IMR-90 (cell line): Measurements from ENCODE around the gene TLK2. TPM values are rescaled to one million over a fixed set of nuclear protein-coding genes. Genes with fewer than 3 reads are reported as not detected.
"Not testable (repeated sequence)": the region's sequence is repeated elsewhere in the genome, so short reads cannot be mapped to it uniquely, and the experiment has no call there.

Experiments used
- ATAC-seq: fragments of 200-7000 bp; cut with Tn5 transposase; 2 replicates; pipeline ENCODE4 v1.9.1; 2020; ENCODE audit warnings: low read depth, mild to moderate bottlenecking, moderate library complexity
- BruUV-seq: library from RNA; stranded (reverse); fragments of 400-500 nt; replicated peaks from 2 replicates; lab custom pipeline; 2021; lab: Mats Ljungman, UMichigan
- CTCF ChIA-PET: fragments of 300-600 bp; formaldehyde crosslinking; extraction: SDS; loops from one replicate; lab custom pipeline; 2021; ENCODE audit warnings: antibody characterized with exemption; lab: Yijun Ruan, JAX
- POLR2A ChIA-PET: fragments of 300-600 bp; sonication (Branson Sonifier 250); formaldehyde crosslinking; loops from one replicate; lab custom pipeline; 2022; ENCODE audit warnings: antibody characterized with exemption; ENCODE audit not compliant: unreplicated experiment; lab: Charles Lee
- DNase-seq: peaks from one replicate; pipeline ENCODE4 v3.0.0; 2013
- H2AFZ ChIP-seq: replicated peaks from 2 replicates; pipeline ENCODE3; 2013; ENCODE audit warnings: low read length, mild to moderate bottlenecking; ENCODE audit not compliant: poor library complexity
- H2AK5ac ChIP-seq: 2 replicates; pipeline ENCODE4 v1.6.1; 2013; ENCODE audit warnings: low read depth, low read length, inconsistent platforms
- H2AK9ac ChIP-seq: replicated peaks from 2 replicates; pipeline ENCODE3; 2013; ENCODE audit warnings: mild to moderate bottlenecking, low read depth, low read length, moderate library complexity; ENCODE audit not compliant: poor library complexity
- H2BK120ac ChIP-seq: 2 replicates; pipeline ENCODE4 v1.6.1; 2013; ENCODE audit warnings: low read depth, low read length, inconsistent platforms
- H2BK15ac ChIP-seq: 3 replicates; pipeline ENCODE4 v1.6.1; 2013; ENCODE audit warnings: low read depth, low read length, inconsistent platforms
- H2BK20ac ChIP-seq: 2 replicates; pipeline ENCODE4 v1.6.1; 2013; ENCODE audit warnings: low read depth, mild to moderate bottlenecking, inconsistent platforms, low read length, moderate library complexity
- H2BK5ac ChIP-seq: 2 replicates; pipeline ENCODE4 v1.6.1; 2013; ENCODE audit warnings: mild to moderate bottlenecking, low read depth, low read length, inconsistent platforms; ENCODE audit not compliant: poor library complexity, severe bottlenecking
- H3K14ac ChIP-seq: replicated peaks from 2 replicates; pipeline ENCODE4 v1.6.1; 2013; ENCODE audit warnings: low read depth, low read length, inconsistent platforms
- H3K18ac ChIP-seq: 2 replicates; pipeline ENCODE4 v1.6.1; 2013; ENCODE audit warnings: low read depth, low read length, control low read depth
- H3K23ac ChIP-seq: 2 replicates; pipeline ENCODE4 v1.6.1; 2013; ENCODE audit warnings: low read depth, low read length, inconsistent platforms
- H3K27ac ChIP-seq: 2 replicates; pipeline ENCODE4 v1.5.1; 2013; ENCODE audit warnings: mild to moderate bottlenecking, control low read depth, low read length; ENCODE audit not compliant: insufficient read depth
- H3K27me3 ChIP-seq: 2 replicates; pipeline ENCODE4 v1.6.1; 2013; ENCODE audit warnings: low read length; ENCODE audit not compliant: control insufficient read depth, insufficient read depth
- H3K36me3 ChIP-seq: 2 replicates; pipeline ENCODE4 v1.6.1; 2013; ENCODE audit warnings: low read length, mixed read lengths; ENCODE audit not compliant: control insufficient read depth, insufficient read depth
- H3K4ac ChIP-seq: 2 replicates; pipeline ENCODE4 v1.6.1; 2013; ENCODE audit warnings: low read depth, low read length, inconsistent platforms
- H3K4me1 ChIP-seq: 2 replicates; pipeline ENCODE4 v1.6.1; 2013; ENCODE audit warnings: low read length, mixed read lengths; ENCODE audit not compliant: control insufficient read depth, insufficient read depth
- H3K4me2 ChIP-seq: 2 replicates; pipeline ENCODE4 v1.6.1; 2013; ENCODE audit warnings: low read depth, mild to moderate bottlenecking, control low read depth, low read length, moderate library complexity
- H3K4me3 ChIP-seq: 2 replicates; pipeline ENCODE4 v1.5.1; 2013; ENCODE audit warnings: low read depth, mild to moderate bottlenecking, control low read depth, low read length, moderate library complexity; ENCODE audit not compliant: insufficient read depth
- H3K56ac ChIP-seq: 2 replicates; pipeline ENCODE4 v1.6.1; 2013; ENCODE audit warnings: low read length, inconsistent platforms; ENCODE audit not compliant: insufficient read depth; ENCODE audit errors: extremely low read depth
- H3K79me1 ChIP-seq, 2 experiments: 2 replicates each; pipeline ENCODE4 v1.6.1; 2013; ENCODE audit warnings: low read length in 2 of 2, inconsistent platforms in 1 of 2, low read depth in 1 of 2
- H3K9ac ChIP-seq: 2 replicates; pipeline ENCODE4 v1.6.1; 2013; ENCODE audit warnings: low read depth, low read length, control low read depth
- H3K9me1 ChIP-seq: 2 replicates; pipeline ENCODE4 v1.6.1; 2013; ENCODE audit warnings: low read length, inconsistent platforms; ENCODE audit not compliant: insufficient read depth
- H3K9me3 ChIP-seq: 2 replicates; pipeline ENCODE4 v1.6.1; 2013; ENCODE audit warnings: low read length; ENCODE audit not compliant: control insufficient read depth, insufficient read depth
- H4K20me1 ChIP-seq: 2 replicates; pipeline ENCODE4 v1.6.1; 2013; ENCODE audit warnings: low read length, inconsistent platforms; ENCODE audit not compliant: insufficient read depth
- H4K5ac ChIP-seq: 2 replicates; pipeline ENCODE4 v1.6.1; 2013; ENCODE audit warnings: mild to moderate bottlenecking, low read depth, low read length, control low read depth
- H4K8ac ChIP-seq, 2 experiments: 2 replicates each; pipeline ENCODE4 v1.6.1; 2013; ENCODE audit warnings: low read depth in 2 of 2, low read length in 2 of 2, control low read depth in 1 of 2, inconsistent platforms in 1 of 2
- H4K91ac ChIP-seq: 2 replicates; pipeline ENCODE4 v1.6.1; 2013; ENCODE audit warnings: low read depth, low read length, inconsistent platforms; ENCODE audit not compliant: insufficient read depth
- RAD21 ChIP-seq: IDR thresholded peaks from 2 replicates; pipeline ENCODE4 v1.6.1; 2012; ENCODE audit warnings: low read length, improper control_type of control experiment
- WGBS, 2 experiments: methylation state at CpG; one replicate each; pipeline versions ENCODE4 v1.1.5 to v1.1.7; 2013; ENCODE audit warnings: missing lambda C conversion rate in 2 of 2; ENCODE audit not compliant: insufficient read length in 1 of 2; ENCODE audit errors: extremely low coverage in 2 of 2; 5-methylcytosine and 5-hydroxymethylcytosine counted together
- dilution Hi-C: fragments of 300-500 bp; cut with HindIII; formaldehyde crosslinking; loops from one replicate; pipeline ENCODE4 v1.14.3; 2018; ENCODE audit warnings: low sequenced_read_pairs; ENCODE audit not compliant: unreplicated experiment
- in situ Hi-C: fragments of 300-500 bp; cut with MboI; formaldehyde crosslinking; loops from 3 replicates; pipeline ENCODE4 v1.14.3; 2019; ENCODE audit warnings: low sequenced_read_pairs, inconsistent platforms, mixed read lengths
- intact Hi-C: fragments of 100-400 bp; cut with micrococcal nuclease; formaldehyde crosslinking; loops from 2 replicates; pipeline ENCODE4 v1.10.0; 2022
- polyA plus RNA-seq, 3 experiments: library from polyadenylated mRNA; depleted of rRNA; stranded (reverse); fragments of >200 nt; gene quantifications; 2 replicates each; pipeline ENCODE4 v1.2.3, GENCODE V29; 2012; ENCODE audit warnings: low replicate concordance in 1 of 3
- total RNA-seq: library from RNA; depleted of rRNA; stranded (reverse); fragments of >200 nt; gene quantifications from 2 replicates; pipeline ENCODE4 v1.2.3, GENCODE V29; 2012
- TF ChIP-seq, protein P1 (sequence below): conservative IDR thresholded peaks from 2 replicates; pipeline ENCODE4 v1.5.1; 2012; ENCODE audit warnings: mild to moderate bottlenecking, low read depth, low read length, improper control_type of control experiment

The TLK2 gene
- total and polyA plus RNA-seq, 2 of the 4 experiments (the other 2 are of a cell fraction), result 35.7 to 39.4 TPM

- BruUV-seq, H2BK20ac ChIP-seq, H3K23ac ChIP-seq, H3K4ac ChIP-seq, H3K9me3 ChIP-seq, H4K91ac ChIP-seq, in situ Hi-C loops, H2AFZ ChIP-seq, H3K56ac ChIP-seq, H3K4me1 ChIP-seq, H3K9me1 ChIP-seq, dilution Hi-C loops, POLR2A ChIA-PET, H3K18ac ChIP-seq, H2AK9ac ChIP-seq, H3K27me3 ChIP-seq, H2BK120ac ChIP-seq, H3K36me3 ChIP-seq, H4K20me1 ChIP-seq, H2BK15ac ChIP-seq, H3K27ac ChIP-seq: not testable (repeated sequence)
- Histone ChIP-seq H3K4me3 (peak overlapping the region; percentile 53; the same call in 1 of the 2 replicates), H4K8ac (peak overlapping the region in 1 of 2 experiments; percentile 34; a peak in 2 of 4 replicates), H2BK5ac (peak overlapping the region; percentile 15), H3K9ac (peak overlapping the region; percentile 6; the same call in 1 of the 2 replicates), H3K14ac (0 out of 2 replicates have a peak overlapping the region, but pooled peaks have one; percentile 6), H4K5ac (peak overlapping the region; percentile 78; the same call in 1 of the 2 replicates), H2AK5ac (0 out of 2 replicates have a peak overlapping the region, but pooled peaks have one; percentile 3), H3K4me2 (peak overlapping the region; percentile 100), H3K79me1 (peaks cover 9 to 38% of the 10 kb centered on the region in 2 experiments)
- no CpG with 5 or more reads among the region's 4 CpGs for WGBS, 2 experiments
- ATAC-seq, result peak; percentile 88
- peak; percentile 39; the same call in 1 of the 2 replicates for TF ChIP-seq RAD21
- TF ChIP-seq, protein P1, sequence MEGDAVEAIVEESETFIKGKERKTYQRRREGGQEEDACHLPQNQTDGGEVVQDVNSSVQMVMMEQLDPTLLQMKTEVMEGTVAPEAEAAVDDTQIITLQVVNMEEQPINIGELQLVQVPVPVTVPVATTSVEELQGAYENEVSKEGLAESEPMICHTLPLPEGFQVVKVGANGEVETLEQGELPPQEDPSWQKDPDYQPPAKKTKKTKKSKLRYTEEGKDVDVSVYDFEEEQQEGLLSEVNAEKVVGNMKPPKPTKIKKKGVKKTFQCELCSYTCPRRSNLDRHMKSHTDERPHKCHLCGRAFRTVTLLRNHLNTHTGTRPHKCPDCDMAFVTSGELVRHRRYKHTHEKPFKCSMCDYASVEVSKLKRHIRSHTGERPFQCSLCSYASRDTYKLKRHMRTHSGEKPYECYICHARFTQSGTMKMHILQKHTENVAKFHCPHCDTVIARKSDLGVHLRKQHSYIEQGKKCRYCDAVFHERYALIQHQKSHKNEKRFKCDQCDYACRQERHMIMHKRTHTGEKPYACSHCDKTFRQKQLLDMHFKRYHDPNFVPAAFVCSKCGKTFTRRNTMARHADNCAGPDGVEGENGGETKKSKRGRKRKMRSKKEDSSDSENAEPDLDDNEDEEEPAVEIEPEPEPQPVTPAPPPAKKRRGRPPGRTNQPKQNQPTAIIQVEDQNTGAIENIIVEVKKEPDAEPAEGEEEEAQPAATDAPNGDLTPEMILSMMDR, result peak; percentile 30; the same call in 1 of the 2 replicates
- peak; percentile 28 for DNase-seq
- CTCF ChIA-PET, result interaction anchor here (0.6 to 0.7 kb wide), 3 partner anchors 32 to 451 kb away, joined by 4 to 6 read pairs (median 4); no protein-coding TSS in a partner anchor
- intact Hi-C loops, result loop anchor here (5.0 to 10.0 kb wide), 3 partner anchors 102 to 852 kb away; partner anchors contain the start of gene TANC2
These were observed 74.4 kb downstream of the TLK2 start for GRCh38 chr17:62552851-62553659.

DNA sequence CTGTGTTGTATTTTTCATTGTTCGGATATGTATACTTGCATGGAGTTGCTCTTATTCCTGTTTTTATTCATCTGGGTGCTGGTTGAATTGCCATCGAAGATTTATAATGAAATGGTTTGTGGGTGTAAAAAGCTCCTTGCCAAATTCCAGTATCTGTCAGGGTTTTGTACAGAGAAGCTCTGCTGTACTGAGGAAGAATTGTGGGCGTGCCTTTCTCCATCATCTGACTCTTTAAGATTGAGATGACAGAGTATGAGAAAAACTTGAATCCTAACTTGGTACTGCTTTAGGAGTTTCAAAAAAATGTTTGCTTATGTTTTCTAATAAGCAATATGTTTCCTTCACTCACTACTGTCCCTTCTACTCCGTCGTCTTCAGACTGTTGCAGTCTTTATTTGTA, 78.9 kb downstream of the TLK2 start:
- ATAC-seq, H2BK15ac ChIP-seq, H3K14ac ChIP-seq, dilution Hi-C loops, in situ Hi-C loops, H4K91ac ChIP-seq, DNase-seq, H2BK5ac ChIP-seq, H2AK5ac ChIP-seq, H3K4me2 ChIP-seq, POLR2A ChIA-PET, CTCF ChIA-PET, H2AFZ ChIP-seq, H3K9ac ChIP-seq, H4K8ac ChIP-seq, H2AK9ac ChIP-seq, H2BK20ac ChIP-seq, H3K36me3 ChIP-seq, H3K9me3 ChIP-seq, H3K27me3 ChIP-seq, H2BK120ac ChIP-seq, H4K5ac ChIP-seq, H3K4me1 ChIP-seq, H3K4me3 ChIP-seq, H3K18ac ChIP-seq, H3K23ac ChIP-seq, H3K56ac ChIP-seq, H4K20me1 ChIP-seq, H3K9me1 ChIP-seq, H3K27ac ChIP-seq, H3K4ac ChIP-seq, BruUV-seq: not testable (repeated sequence)
- WGBS, 2 experiments, result no CpG with 5 or more reads among the region's 5 CpGs
- H3K79me1 ChIP-seq, result peaks cover 14 to 41% of the 10 kb centered on the region in 2 experiments
- intact Hi-C loops, result loop anchor here (10.0 kb wide), 2 partner anchors 97 to 847 kb away; no protein-coding TSS in a partner anchor
